ENCODE measurements around the gene DNAH1. TPM values are rescaled to one million over a fixed set of nuclear protein-coding genes. Genes with fewer than 3 reads are reported as not detected.
A peak's percentile ranks its signal among the peaks of the same experiment; 100 is the strongest.

DNAH1 gene
- total RNA-seq, 2 donors from 2014 or later, result 5.6 to 18.7 TPM

DNA sequence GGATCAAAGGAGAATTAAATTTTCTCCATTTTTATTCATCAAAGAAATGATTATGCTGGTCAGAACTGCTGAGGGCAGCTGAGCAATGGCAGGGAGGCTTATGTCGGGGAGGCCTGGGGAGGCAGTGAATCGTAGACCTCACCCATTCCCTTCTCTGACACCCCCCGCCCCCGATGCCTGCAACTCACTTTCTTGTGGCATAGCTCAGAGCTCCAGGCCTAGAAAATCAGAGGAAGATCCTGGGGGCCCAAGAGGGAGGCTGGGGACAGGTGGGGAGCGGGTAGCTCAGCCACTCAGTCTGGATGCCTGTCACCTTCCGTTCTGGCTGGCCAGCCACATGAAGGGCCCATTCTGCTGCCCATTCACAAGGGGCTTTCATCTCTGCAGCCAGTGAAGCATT, 1.1 kb upstream of the DNAH1 start:
- TF ChIP-seq, protein P1, sequence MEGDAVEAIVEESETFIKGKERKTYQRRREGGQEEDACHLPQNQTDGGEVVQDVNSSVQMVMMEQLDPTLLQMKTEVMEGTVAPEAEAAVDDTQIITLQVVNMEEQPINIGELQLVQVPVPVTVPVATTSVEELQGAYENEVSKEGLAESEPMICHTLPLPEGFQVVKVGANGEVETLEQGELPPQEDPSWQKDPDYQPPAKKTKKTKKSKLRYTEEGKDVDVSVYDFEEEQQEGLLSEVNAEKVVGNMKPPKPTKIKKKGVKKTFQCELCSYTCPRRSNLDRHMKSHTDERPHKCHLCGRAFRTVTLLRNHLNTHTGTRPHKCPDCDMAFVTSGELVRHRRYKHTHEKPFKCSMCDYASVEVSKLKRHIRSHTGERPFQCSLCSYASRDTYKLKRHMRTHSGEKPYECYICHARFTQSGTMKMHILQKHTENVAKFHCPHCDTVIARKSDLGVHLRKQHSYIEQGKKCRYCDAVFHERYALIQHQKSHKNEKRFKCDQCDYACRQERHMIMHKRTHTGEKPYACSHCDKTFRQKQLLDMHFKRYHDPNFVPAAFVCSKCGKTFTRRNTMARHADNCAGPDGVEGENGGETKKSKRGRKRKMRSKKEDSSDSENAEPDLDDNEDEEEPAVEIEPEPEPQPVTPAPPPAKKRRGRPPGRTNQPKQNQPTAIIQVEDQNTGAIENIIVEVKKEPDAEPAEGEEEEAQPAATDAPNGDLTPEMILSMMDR (IDR thresholded peaks at IDR 0.05), result no peak
- TF ChIP-seq POLR2AphosphoS5 (IDR thresholded peaks at IDR 0.05) (no peak), POLR2A (IDR thresholded peaks at IDR 0.05) (no peak)

DNA sequence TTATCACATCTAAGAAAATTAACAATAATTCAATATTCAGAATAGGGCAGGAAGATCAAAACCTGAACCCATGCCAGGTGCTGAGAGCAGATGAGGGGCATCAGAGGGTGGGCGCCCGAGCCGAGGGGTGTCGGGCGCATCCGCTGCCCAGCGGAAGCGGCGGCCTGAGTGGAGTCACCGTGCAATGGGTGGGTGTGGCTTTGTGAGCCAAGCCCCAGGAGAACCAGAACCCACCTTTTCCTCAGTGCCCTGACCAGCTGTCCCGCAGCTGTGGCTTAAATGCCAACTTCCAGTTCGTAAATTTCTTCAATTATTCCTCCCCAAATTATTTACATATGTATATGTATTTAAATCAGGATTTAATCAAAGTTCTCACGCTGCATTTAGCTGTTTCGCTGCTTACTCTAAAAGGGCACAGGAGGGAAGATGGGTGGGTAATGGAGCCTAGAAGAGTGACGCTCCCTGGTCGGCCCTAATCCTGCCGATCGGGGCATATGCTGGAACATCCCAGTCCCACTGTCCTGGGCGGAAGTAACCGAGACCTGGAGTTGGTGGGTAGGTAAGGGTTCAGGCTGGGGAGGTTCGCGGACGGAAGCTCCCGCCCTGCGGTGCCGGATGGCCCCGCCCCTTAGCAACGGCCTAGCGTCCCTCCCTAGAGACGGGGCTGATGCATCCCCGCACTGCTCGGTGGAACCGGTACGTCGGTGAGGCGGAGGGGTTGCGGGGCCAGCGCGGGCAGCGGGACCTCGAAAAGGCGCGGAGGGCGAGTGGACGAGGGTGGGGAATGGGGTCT, 1.3 kb downstream of the DNAH1 start:
- no peak for DNase-seq (ENCODE audit: low spot score)
- Histone ChIP-seq H3K36me3 (no peaks in the 10 kb centered on the region), H3K27me3 (replicated peaks; ENCODE audit: insufficient read depth) (no peaks in the 10 kb centered on the region), H3K9me3 (no peaks in the 10 kb centered on the region), H3K27ac (no peak overlapping the region), H3K4me1 (replicated peaks) (no peaks in the 10 kb centered on the region), H3K4me3 (peak overlapping the region; percentile 16 to 17)
- TF ChIP-seq POLR2A (IDR thresholded peaks at IDR 0.05), result no peak
- no peak for TF ChIP-seq POLR2AphosphoS5 (IDR thresholded peaks at IDR 0.05)
- TF ChIP-seq, protein P1 (IDR thresholded peaks at IDR 0.05), result no peak
- WGBS, result 11% methylated on average over 45 of the region's 45 CpGs
- intact Hi-C loops (cut with DNase I), result no loop called here

More for the DNA sequence above, 1.1 kb upstream of the DNAH1 start:
- H3K4me3 ChIP-seq, result no peak overlapping the region
- H3K27ac ChIP-seq, result no peak overlapping the region
- H3K4me1 ChIP-seq (replicated peaks), result no peaks in the 10 kb centered on the region
- DNase-seq (ENCODE audit: low spot score), result no peak
- no peaks in the 10 kb centered on the region for H3K36me3 ChIP-seq
- intact Hi-C loops (cut with DNase I), result no loop called here
- 98% methylated on average over 6 of the region's 6 CpGs for WGBS
- H3K9me3 ChIP-seq, result no peaks in the 10 kb centered on the region
- H3K27me3 ChIP-seq (replicated peaks; ENCODE audit: insufficient read depth), result no peaks in the 10 kb centered on the region

DNA sequence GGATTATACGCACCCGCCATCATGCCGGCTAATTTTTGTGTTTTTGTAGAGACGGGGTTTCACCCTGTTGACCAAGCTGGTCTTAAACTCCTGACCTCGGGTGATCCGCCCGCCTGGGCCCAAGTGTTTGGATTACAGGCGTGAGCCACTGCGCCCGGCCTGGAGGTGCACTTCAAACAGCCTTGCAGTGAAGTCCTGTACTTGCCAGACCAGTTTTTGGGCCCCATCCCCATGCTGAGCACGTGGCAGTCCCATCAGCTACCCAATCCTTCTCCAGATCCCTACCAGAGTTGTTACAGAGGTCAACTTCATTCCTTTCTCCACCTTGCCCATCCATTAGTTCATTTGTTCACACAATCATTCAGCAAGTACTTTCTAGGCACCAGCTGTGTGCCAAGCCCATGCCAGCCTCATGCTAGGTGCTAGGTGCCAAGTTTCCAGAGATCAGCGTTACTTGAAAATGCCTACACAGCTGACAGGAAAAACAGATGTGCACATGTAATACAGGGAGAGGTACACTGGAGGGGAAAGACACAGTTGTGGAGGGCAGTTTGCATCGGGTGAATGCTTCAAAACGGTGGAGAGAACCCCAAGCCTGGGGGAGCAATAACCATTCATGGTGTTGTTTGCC, 2.2 kb downstream of the DNAH1 start:
- no peak overlapping the region for H3K4me3 ChIP-seq
- H3K36me3 ChIP-seq, result no peaks in the 10 kb centered on the region
- H3K4me1 ChIP-seq (replicated peaks), result no peaks in the 10 kb centered on the region
- intact Hi-C loops (cut with DNase I), result no loop called here
- no peak overlapping the region for H3K27ac ChIP-seq
- TF ChIP-seq, protein P1 (IDR thresholded peaks at IDR 0.05), result no peak
- no peak for TF ChIP-seq POLR2AphosphoS5 (IDR thresholded peaks at IDR 0.05)
- H3K9me3 ChIP-seq, result no peaks in the 10 kb centered on the region
- no peak for DNase-seq (ENCODE audit: low spot score)
- WGBS, result 45% methylated on average over 14 of the region's 14 CpGs
- H3K27me3 ChIP-seq (replicated peaks; ENCODE audit: insufficient read depth), result no peaks in the 10 kb centered on the region

DNA sequence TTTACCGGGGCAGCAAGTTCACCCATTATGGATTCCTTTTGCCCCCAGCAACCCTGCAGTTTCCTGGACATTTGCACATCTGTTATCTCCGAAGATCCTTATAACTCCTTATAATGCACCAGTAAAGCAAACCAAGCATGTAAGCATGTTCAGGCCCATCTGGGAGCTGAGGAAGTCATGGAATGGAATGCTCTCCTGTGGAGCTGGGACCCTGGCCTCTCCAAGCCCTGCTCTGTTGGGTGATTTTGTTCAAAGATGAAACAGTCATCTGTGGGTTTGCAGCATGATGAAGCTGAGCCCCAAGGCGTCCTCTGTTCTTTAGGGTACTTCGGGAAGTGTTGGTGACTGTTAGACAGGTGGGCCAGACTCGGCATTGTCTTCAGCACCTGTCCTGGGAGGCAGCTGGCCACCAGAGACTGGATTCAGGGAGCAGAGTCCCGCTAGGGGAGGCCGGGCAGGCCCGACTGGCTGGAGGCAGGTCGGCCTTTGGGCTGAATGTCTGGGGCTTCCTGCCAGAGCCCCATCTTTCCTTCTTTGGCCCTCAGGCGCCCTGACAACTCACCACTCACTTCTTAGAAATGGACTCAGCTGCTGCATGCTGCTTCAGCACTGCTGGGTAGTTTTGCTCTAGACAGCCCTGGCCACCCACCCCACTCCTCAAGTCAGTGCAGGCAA, 3.9 kb downstream of the DNAH1 start:
- no peak overlapping the region for H3K4me3 ChIP-seq
- 63% methylated on average over 10 of the region's 10 CpGs for WGBS
- intact Hi-C loops (cut with DNase I), result no loop called here
- no peak overlapping the region for H3K27ac ChIP-seq
- H3K4me1 ChIP-seq (replicated peaks), result no peaks in the 10 kb centered on the region
- no peaks in the 10 kb centered on the region for H3K36me3 ChIP-seq
- DNase-seq (ENCODE audit: low spot score), result no peak
- no peaks in the 10 kb centered on the region for H3K9me3 ChIP-seq
- no peaks in the 10 kb centered on the region for H3K27me3 ChIP-seq (replicated peaks; ENCODE audit: insufficient read depth)
- TF ChIP-seq, protein P1 (IDR thresholded peaks at IDR 0.05), result no peak
- TF ChIP-seq POLR2A (IDR thresholded peaks at IDR 0.05), result no peak
- TF ChIP-seq POLR2AphosphoS5 (IDR thresholded peaks at IDR 0.05), result no peak
